H1 (cell line): Measurements from ENCODE around the gene NINJ2. TPM values are rescaled to one million over a fixed set of nuclear protein-coding genes. Genes with fewer than 3 reads are reported as not detected.

Source experiments
- CHD1 ChIP-seq: IDR thresholded peaks from 2 replicates; pipeline ENCODE4 v1.6.1; 2012; ENCODE audit warnings: low read depth, low read length, improper control_type of control experiment
- RXRA ChIP-seq: IDR thresholded peaks from 2 replicates; pipeline ENCODE4 v1.6.1; 2011; ENCODE audit warnings: low read depth, mild to moderate bottlenecking, low read length, moderate library complexity; ENCODE audit not compliant: insufficient read depth
- TAF1 ChIP-seq: IDR thresholded peaks from 2 replicates; pipeline ENCODE4 v1.6.1; 2011; ENCODE audit warnings: mild to moderate bottlenecking, low read depth, low read length
- polyA plus RNA-seq, 7 experiments: library from polyadenylated mRNA; depleted of rRNA in 3 of 7; stranded (reverse) in 5 of 7; unstranded in 2 of 7; fragments of >200 nt in 5 of 7; fragments of 200-250 nt in 2 of 7; gene quantifications; 1 replicate in 5 of 7; 2 replicates in 1 of 7; 4 replicates in 1 of 7; pipeline versions ENCODE4 v1.2.1 to v1.2.3, GENCODE V29; 2011 to 2013; ENCODE audit warnings: missing spikeins in 2 of 7, mixed read lengths in 2 of 7
- total RNA-seq: library from RNA; stranded (reverse); fragmentation: NEBNext Ultra II Directional; extraction: Animal tissue kit (Norgen Biotek cat#: 25700); gene quantifications from 2 replicates; pipeline ENCODE4 v1.2.1, GENCODE V29; 2021

Gene NINJ2
- total and polyA plus RNA-seq, 2 of the 8 experiments (the other 6 are each of a cell fraction or from before 2014, with no cell fraction given): 1.4 TPM; not detected in 1

DNA sequence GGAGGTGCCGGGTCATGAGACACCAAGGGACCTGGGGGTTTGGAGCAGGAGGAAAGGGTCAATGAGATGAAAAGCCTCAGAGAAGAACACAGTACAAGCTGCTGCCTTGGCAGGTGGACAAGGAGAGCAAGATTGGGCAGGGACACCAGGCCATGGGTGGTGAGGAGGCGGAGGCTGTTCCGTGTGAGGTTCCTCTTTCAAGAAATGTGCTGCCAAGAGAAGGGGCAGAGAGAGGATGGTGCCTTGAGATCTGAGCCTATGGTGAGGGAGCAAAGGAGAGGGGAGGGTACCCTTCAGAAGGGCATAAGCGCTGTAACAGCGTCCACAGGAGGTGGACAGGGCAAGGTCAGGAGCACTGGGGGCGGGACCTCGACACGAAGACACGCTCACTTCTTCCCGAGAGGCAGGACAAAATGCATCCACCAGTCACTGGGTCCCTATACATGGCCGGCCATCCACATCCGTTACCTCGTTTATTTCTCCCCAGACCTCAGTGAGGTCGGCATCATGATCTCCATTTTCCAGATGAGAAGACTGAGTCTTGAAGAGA lies 103.3 kb downstream of the NINJ2 start (continued):
- TF ChIP-seq TAF1 (no peak), RXRA (no peak), CHD1 (no peak)
